Nucleus accumbens (tissue), 56 donors: ENCODE measurements around the gene STPG1.

ENCODE experiments used
- DNase-seq, 56 donors: peaks; one replicate each; lab custom pipeline; 2025; lab: John Stamatoyannopoulos, UW

The STPG1 gene

DNA sequence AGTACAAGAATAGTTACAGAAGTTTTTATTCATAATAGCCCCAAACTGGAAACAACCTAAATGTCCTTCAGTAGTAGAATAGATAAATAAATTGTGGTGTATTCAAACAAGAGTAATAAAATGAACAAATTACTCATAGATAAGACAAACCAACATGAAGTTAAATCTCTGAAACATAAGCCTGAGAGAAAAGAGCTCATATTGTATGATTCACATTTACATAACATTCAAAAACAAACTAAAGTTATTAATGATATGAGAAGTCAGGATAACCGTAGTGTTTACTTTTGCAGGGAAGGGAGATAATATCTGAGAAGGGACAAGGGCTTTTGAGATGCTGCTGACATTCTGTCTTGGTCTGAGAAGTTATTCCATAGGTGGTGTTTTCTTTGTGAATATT, 13.5 kb downstream of the STPG1 start:
- no peak for DNase-seq

DNA sequence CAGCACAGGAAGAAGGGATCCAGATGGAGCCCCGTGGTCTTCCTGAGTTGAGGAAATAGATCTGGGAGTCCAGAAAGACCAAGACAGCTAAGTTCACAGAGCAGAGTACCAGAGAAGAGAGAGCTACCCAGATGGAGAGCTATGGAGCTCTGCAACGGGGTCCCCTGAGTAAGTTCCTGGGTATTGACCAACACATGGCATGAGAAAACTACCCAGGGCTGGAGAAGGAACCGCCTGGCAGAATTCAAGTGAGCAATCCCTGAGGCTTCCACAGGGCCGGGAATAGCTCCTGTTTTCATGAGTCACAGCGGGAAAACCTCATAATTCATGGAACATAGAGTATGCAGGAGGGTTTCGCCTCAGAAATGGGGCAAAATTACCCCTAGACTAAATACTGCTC, 19.7 kb downstream of the STPG1 start:
- DNase-seq = no peak

DNA sequence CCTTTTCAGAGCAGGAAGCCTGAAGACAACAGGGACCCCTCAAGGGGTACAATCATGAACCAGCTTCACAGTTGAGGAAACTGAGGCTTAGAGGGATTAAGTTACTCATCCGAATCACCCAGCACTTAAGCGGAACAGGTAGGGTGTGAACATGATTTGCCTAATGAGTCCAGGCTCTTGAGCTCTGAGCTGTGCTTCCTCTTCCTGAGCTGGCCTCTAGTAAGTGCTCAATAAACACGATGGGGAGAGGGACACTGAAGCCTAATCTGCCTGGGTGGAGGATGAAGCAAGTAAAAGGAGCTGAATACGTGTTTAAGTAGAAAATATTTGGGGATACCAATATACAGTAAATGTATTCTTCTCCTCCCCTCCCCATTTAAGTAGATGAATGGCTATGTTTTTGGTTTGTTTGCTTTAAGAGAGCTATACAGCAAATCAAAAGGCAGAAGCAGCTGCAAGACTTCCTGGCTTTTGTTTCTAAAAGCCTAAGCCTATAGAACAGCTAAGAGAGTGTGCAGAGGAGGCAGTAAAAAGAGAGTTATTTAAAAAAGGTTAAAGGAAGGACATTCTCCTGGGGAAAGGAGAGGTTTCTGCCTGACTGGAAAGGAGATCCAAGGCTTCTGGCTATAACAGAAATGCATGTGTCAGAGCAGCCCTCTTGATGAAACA, 20.5 kb downstream of the STPG1 start:
- no peak for DNase-seq

DNA sequence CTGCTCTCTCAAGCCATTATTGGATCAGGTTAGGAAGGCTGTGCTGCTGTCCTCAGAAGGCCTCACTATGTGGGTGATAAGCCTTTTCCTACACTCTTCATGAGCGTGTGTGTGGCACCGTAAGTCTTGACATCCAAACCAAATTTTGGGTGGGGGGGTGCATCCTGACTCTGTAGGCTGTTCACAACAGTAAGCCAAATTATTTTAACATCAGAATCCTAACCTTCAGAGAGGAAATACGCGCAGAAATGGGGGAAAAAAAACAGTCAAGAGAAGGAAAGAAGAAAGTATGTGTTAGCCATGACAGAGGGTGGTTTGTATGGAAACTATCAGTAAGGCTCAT, 21.0 kb downstream of the STPG1 start:
- no peak for DNase-seq

DNA sequence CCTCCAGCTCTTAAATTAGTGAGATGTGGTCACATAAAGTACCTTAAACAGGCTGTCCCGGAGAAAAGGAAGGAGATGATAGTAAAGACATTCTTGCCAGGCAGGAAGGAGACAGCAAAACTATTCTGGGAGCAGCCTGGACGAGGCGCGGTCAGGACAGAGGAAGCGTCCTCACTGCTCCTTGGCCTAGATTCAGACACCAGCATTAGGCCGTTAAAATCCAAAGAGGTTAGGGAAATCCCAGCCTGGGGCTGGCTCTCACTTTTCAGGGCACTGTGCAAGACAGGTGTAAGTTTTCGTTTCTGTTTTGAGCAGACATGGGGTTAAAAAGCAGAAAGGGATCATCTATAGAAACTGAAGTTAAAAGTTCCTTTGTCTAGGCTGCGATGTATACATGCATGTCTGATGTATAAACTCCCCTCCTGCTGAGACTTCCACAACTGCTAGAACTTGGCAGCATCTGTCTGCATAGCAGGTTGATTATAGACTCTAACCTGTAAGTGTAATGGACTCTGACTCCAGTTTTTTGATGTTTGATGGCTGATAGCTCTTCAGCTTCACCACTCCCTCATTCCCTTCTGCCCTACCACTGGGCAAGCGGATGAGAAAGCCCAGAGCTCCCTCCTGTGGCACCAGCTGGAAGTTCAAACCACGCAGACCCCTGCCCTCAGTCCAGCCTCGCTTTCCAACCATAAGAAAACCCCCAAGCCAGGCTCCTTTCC, 21.5 kb downstream of the STPG1 start:
- peak in 42 of 56 donors; percentile 7 to 73 (median 42) for DNase-seq

DNA sequence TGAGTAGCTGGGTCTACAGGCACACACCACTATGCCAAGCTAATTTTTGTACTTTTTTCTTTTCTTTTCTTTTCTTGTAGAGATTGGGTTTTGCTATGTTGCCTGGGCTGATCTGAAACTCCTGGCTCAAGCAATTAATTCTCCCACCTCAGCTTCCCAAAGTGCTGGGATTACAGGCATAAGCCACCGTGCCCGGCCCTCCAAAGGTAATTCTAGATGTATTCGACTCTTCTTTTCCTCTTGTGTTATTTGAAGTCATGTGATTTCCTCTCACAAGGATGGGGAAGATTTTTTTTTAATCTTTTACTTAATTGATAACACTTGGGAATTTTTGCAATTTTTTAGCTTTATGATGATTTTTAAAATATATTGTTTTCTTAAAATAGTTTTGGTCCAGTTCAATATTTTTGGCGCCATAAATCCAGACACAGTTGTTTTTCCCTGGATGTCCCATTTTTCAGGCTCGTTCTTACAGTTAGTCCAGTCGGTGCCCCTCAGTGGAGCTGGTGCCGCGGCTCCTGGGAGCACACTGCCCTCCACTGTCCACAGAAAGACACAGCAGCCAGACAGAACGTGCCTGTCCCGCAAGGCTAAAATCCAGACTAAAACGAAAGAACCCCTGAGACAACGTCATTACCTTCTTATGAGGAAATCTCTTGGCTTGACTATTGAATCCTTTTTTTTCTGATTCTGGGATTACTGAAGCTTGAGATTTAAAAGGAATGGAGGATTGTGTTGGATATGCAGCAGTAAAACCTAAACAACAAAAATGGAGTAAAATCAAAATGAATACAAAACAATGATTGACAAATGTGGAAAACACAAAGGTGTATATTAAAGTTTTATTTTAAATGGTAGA, 22.4 kb downstream of the STPG1 start:
- peak in 49 of 56 donors; percentile 17 to 82 (median 50) for DNase-seq

DNA sequence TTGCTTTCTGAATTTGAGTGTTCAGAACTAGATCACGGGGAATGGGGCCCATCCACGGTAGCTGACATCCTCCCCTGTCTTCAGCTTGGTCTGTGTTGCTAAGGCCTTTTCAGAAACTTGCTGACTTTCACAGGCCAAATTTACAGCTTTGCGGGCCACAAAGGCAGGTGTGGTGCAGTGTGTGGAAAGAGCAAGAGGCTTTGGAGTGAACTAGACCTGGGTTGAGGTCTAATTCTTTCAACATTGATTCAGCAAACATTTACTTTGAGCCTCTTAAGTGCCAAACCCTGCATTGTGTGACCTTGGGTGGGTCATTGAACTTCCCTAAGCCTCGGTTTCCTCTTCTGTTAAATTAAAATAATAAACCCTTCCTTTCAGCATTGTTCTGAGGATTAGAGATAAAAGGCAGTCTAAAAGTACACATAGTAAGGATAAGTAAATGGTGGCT, 24.3 kb downstream of the STPG1 start:
- DNase-seq = no peak

DNA sequence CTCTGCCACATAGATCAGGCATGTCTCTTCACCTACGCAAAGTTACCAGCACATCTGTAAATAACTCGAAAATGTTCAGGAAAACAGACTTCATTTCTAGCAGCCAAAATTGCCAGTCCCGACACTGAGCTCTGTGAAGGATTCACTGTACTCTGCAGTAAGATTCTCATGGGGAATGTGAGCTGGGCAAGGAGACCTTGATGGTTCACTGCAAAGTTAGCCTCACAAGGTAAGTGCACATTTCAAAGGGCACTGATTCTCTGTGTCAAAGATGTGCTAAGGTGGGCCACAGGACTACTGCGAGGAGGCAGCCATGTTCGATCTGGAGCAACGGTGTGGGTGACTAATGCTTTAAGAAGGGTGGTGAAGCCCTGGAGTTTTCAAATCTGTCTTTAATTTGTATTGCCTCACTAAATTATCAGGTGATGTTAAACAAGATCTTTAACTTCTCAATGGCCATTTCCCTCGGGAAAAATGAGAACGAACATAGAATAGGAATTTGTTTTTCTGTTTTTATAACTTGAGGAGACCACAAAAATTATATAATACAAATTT, 25.2 kb downstream of the STPG1 start:
- no peak for DNase-seq

DNA sequence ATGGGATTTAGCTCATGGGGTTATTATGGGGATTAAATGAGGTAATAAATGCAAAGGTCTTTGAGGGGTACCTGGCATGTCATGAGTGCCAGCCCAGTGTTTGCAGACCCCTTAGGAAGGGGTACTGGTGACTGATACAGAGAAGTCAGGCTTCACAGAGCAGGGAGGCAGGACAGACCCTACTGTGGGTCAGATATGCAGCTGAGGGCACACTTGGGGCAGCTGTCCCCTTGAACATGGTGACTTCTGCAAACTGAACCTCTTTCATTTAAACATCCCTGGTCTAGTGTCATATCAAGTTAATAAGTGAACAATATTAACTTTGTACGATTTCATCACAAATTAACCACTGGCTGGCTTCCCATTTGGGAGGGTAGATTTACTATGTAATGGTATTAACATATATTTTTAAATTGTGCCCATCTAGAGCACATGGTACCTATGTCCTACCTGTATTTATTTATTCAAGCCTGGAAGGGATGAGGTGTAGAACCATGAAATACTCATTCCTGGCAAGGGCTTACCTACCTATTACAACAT, 25.9 kb downstream of the STPG1 start:
- no peak for DNase-seq

DNA sequence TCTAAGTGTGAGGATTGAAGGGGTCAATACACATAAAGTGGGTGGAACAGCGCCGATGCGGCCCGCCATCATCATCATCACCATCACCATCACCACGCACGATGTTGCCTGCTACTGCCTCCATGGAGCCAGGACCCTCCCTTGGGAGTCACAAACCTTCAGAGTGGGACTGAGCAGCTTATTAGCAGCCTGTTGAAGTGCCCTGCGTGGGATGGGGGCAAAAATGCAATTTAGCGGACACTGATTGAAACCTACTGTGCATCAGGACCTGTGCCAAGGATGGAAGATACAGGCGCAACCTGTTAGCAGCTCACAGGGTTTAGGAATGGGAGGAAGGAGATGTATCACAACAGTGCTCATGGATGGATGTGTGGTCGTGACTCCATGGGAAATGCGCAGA, 26.7 kb downstream of the STPG1 start:
- DNase-seq = no peak

DNA sequence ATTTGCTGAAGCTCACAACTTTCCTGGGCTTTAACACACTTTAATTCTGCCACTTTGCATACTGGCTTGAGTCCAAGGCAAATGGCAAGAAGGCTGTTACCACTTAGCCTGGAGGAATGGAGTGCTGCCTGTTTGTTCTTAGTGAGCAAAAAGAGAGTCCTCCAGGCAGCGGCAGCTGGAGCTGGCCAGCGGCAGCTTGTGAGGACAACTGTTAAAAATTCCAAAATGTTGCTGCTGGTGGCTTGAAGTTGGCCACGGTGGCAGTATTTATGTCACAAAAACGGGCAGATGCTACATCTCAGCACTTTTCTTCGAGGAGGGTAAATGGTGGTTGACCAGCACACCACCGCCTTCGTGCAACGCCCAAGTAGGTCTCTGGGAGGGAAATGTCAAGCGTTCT, 27.3 kb downstream of the STPG1 start:
- DNase-seq = peak in 1 of 56 donors; percentile 15

DNA sequence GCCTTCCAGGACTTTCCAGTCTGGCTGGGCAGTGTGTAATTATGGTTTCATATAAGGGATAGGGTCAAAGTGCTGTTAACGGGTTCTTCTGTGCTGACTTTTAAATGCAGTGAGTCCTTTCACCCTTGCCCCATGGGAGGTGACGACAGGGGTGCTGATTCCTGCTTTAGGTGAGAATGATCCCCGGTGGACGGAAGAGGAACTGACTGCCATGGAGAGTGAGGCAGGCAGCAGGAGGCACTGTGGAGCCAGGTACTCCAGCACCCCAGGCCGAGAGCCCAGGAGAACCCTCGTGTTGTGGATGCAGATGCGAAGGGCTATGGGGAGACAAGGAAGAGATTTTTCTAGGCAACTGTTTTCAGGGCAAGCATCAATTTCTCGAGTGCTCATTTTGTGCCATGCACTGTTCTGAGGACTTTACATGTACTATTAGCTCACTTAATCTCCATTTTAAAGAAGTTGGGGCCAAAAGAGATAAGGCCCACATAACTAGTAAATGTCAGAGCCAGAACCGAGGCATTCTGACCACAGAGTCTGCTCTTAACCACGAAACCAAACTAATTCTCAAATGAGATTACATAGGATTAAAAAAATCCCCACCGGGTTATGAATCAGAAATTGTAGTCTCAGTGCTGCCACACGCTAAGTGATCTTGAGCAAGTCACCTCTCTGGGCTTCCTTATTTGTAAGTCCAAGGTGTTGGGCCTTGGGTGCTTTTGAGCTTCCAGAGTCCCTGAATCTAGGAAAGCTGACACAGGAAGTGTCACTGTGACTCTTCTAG, 28.2 kb downstream of the STPG1 start:
- no peak for DNase-seq

DNA sequence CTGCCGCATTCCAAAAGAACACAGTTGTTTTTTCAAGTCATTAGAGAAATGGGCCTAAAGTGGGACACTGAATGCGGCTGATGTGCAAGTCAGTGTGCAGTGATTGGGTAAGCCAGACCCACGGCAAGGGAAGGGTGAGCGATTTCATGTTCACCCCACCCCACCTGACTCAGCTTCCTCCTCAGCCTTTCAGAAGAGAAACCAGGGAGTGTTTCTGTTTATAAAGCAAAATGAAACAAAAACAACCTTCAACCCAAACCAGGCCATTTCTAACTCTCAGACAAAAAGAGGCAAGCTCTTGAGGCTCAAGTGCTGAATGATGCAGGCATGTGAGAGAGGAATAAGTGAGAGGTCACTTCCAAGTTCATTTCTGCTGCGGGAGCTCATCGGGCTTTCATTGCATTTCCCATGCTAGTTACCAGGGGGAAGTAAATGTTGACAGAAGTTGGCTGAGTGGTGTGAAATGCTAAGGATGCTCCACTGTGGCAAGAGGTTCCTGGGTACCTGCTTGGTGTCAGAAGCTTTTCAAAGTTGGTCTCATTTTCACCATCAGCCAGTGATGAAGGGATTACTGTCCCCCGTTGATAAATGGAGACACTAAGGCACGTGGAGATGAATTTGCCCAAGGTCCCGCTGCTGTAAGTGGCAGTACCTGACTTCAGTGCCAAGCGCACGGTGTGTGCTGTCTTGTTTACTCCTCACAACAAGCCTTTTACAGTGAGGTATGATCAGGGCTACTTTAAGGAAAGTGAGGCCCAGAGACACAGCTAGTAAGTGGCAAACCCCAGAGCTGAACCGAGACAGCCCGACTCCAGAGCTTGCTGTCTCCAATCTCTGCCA, 29.1 kb downstream of the STPG1 start:
- no peak for DNase-seq

DNA sequence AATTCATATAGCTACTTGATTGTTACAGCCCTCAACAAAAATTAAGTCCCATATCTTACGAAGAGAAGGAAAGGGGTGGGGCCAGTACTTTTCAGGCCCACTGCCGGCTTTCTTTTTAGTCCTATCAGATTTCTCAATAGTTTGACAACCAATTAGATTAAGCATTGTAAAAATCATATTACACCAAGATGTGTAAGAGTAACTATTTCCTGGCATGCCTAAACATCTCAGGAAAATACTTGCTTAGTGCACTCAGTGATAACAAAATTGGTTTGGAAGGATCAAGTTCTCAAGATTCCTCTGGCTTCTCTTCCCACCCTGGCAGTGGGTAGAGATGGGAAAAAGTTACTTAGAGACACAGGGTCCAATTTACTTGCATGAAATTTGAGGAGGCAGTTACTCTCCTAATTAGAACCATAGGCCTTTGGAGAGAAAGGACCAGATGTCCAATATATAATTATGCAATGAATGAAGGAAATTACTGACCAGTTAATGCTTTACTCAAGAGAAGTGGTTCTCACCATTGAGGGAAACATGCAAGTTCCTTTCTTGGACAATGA, 30.1 kb downstream of the STPG1 start:
- DNase-seq = no peak

DNA sequence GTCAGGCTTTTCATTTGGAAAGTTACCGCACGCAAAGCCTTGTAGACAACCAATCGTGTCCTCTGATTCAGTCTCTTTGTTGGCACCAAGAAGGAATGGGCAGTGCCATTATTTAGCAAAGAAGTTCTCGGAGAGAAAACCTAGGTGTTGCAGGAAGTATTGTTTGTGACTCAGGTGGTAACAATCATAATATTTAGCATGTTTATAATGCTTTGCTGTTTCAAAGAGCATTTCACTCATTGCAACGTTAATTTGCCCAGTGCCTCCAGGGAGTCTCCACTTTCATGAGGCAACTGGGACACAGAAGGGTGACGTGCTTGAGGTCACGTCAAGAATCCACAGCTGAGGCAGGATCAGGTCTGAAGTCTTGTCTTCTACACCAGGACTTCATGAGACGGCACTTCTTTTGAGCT, 31.4 kb downstream of the STPG1 start:
- DNase-seq = no peak

DNA sequence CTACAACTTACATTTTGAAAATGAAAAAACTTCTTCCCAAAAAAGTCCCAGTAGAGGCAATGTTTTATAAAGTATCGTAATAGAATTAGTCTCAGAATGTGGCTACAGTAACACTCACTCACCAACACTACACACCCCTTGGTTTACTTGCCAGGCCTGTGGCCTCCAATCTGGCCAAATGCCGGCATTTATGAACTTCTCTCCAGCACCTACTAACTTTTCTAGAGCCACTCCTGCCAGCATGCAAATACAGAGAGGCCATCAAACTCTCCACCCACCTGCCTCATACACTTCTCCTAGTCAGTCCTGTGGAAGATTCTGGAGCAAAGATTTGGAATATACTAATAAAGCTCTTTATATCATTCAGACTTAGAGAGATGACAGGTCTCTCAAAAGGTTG, 32.3 kb downstream of the STPG1 start:
- no peak for DNase-seq

DNA sequence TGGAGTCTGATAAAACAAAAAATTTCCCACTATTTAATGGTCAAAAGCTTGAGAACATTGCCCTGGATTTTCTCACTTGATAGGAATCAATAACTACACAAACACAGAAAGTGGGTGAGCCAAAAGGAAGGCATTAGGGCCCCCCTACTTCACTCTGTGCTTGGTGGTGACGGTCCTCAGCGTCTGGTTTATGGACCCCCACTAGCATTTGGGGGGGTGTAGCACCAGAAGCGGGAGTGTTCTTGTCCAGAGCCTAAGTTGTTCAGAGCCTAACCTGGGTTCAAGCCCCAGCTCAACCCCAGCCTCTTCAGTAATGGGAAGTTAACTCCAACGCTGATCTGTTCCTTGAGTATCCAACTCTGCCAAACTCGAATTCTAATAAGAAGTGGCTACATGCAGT, 33.1 kb downstream of the STPG1 start:
- DNase-seq = no peak

DNA sequence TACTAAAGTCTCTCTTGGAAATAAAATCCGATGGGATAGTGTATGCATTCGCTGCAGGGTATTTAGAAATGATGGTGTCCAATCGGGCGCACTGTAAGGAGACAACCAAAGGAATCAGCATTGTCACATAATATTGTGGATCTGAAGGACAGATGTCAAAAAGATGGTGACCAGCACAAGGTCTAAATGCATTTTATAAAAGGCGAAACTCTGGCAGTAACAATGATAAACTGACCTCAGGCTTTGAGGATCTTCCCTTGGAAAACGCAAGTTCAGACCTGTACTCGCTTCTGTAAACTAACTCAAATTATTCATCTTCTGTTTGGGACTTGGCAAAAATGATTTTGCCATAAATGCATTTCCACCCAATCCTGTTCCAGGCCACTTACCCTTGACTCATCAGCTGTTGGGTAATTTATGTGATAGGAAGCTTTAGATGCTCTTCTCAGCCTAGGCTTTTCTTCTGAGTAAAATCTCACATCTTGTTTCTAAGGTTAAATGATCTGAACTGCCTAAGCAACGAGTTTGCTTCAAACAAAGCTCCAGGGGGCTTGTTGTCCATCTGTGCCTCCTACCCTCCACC, 33.8 kb downstream of the STPG1 start:
- DNase-seq = no peak
